Ramos (cell line): ENCODE results near the gene CALN1.
"Not testable (repeated sequence)": the region's sequence is repeated elsewhere in the genome, so short reads cannot be mapped to it uniquely, and the experiment has no call there.

Experiments
- in situ Hi-C: fragments of 300-500 bp; cut with MboI; formaldehyde crosslinking; loops from one replicate; pipeline ENCODE4 v1.14.3; 2022; ENCODE audit warnings: low sequenced_read_pairs; ENCODE audit not compliant: unreplicated experiment

CALN1 gene

DNA sequence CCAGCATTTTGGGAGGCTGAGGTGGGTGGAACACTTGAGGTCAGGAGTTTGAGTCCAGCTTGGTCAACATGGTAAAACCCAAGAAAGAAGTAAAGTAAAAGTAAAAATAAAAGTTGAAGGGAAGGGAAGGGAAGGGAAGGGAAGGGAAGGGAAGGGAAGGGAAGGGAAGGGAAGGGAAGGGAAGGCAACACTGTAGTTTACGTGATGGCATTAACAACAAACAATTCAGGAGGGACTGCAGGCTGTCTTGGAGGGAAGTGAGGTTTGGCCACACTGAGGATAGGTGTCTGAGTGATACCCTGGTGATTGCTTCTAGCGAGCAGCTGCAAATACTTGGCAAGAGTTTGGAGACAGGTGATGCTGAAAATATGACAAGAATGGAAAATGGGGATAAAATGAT, 298.0 kb downstream of the CALN1 start:
- in situ Hi-C loops, result no loop called here

DNA sequence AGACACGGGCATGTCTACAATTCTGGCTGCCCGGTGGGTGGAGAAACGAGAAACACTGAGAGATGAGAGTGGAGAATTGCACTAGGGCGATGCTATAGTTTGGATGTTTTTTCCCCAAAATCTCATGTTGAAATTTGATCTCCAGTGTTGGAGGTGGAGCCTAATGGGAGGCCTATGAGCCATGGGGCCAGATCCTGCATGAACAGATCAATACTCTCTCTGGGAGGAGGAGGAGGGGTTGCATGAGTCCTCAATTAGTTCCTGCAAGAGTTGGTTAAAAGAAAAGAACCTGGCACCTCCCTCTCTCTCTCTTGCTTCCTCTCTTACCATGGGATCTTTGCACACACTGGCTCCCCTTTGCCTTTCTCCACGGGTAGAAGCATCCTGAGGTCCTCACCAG, 299.1 kb downstream of the CALN1 start:
- in situ Hi-C loops, result no loop called here

DNA sequence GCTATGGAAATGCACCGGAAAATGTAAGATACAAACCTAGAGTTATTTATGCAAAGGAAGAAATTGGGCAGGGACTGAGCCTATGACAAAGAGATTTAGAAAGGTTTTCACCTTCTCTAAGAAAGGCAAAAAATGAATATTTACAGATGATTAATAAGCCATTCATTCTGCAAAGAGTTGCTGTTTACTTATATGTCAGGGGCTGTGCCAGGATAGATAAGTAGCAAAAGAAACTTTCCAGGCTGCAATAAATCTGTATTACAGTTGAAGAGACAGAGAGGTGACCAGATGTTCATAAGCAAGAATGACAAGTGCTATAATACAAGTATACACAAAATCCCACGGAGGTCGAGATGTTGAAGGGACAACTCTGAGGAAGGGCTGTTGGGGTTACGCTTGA, 299.6 kb downstream of the CALN1 start:
- in situ Hi-C loops, result no loop called here

DNA sequence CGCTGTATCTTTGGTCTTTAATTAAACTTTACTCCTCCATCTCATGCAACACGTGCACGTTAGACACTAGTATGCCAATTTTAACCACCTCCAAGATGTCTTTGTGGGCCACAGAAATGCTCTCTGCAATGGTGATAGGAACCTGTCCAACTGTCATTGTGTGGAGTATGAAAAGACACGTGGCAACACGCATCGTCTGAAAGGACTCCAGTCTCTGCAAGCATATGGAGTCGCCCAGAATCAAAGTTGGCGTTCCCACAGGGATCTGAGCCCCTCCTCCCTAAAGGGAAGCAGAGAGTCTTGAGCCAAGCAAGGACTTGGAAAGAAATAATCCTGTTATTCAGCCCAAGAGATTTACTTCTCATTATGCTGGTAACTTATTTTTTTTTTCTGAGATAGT, 301.1 kb downstream of the CALN1 start:
- in situ Hi-C loops, result no loop called here

DNA sequence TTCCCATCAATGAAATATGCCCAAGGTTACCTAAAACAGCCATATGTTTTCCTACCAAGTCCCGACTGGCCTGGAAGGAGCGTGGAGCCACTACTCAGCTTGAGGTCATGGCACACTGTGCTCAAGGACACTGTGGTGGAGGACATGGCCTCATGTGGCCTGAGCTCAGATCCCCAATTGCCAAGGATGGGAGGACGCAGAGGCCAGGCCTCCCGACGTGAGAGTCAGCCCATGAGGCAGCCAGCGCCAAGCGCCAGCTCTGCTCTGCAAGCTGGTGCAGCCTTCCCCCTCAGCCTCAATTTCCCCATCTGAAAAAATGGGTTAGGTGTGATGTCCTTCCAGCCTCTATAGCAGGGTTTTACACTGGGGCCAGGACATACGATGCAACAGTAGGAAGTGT, 302.6 kb downstream of the CALN1 start:
- in situ Hi-C loops, result no loop called here

DNA sequence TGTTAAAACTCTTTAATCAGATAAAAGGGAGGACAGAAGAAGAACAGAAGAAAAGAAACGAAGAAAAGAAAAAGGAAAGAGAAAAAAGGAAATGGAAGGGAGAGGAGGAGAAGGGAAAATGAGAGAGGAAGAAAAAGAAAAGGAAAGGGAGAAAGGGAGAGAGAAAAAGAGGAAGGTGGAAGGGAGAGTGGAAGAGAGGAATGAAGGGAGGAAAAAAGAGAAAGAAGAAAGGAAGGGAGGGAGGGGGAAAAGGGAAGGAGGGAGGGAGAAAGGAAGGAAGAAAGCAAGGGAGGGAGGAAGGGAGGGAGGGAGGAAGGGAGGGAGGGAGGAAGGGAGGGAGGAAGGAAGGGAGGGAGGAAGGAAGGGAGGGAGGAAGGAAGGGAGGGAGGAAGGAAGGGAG, 305.7 kb downstream of the CALN1 start:
- in situ Hi-C loops, result no loop called here

DNA sequence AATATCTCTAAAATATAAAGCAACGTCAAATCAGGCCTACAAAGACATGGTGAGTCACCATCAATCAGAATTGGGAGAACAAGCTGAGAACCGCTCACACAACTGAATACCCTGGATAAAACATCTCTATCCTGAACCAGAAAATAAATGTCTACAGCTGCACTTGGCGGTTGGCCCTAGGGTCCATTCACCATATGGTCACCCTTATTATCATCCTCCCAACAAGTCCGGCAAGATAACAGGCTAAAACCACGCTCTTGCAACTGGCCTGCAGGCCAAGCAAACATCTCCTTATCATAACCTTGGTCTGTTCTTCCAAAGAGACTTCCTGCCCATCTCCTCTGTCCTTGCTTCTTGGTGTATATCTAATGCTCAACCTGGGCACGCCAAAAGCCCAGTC, 310.7 kb downstream of the CALN1 start:
- in situ Hi-C loops, result no loop called here

DNA sequence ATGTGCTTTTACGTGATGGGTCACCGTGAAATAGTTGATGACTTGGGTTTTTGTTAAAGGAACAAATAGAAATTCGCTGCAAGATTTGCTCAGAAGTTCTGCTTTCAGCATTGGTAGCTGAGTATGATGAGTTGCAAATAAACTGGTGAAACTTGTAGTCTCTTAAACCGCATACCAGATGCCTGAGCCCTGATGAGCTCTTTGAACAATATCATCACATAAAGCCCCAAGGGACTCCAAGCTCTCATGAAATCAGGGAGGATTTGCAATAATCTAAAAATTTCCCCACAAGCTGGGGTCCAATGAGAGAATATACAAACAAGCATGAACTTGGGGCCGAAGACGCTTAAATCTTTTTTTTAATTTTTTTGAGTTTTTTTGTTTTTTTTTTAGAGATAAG, 312.4 kb downstream of the CALN1 start:
- in situ Hi-C loops, result no loop called here

DNA sequence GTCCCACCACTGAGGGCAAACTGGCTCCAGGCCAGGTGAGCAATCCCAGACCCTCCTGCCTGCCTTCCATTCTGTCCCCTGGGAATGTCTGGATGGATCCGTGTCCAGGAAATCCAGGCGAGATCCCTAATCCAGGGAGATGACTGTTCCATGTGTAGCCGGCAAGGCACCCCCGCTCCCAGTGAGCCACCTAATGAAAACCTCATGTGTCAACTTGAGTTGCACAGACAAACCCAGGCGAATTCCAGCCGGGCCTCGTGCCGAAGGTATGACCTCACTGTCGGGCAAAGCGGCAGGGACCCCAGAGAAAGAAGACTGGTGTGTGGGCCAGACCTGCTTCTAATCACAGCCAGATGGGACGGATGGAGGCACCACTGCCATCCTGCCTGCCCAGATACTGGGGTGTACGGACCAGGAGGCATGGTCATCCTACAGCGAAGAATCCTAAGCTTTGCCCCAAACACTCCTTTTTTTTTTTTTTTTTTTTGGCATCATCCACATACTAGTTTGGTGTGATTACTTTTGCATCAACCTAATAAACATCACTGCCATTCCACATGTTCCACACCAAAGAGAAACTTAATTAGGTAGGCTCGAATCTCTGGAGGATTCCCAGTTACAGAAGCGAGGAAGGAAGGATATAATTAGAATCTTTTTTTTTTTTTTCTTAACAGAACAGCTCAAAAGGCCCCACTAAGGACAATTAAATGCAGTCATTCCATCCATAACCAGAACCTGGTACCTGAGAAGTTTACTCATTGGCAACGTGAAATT, 313.1 kb downstream of the CALN1 start:
- in situ Hi-C loops, result no loop called here

DNA sequence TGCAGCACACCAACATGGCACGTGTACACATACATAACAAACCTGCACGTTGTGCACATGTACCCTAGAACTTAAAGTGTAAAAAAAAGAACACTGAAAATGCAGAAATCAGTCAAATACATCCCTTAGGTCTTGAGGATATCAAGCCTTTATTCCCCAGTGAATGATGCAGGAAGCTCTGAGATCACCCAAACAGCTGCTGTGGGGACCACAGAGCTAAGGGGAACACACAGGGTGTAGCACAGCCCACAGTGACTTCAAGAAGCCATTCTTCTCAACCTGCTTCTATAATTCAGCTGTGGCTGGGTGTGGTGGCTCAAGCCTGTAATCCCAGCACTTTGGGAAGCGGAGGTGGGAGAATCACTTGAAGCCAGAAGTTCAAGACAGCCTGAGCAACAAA, 314.9 kb downstream of the CALN1 start:
- in situ Hi-C loops, result no loop called here

DNA sequence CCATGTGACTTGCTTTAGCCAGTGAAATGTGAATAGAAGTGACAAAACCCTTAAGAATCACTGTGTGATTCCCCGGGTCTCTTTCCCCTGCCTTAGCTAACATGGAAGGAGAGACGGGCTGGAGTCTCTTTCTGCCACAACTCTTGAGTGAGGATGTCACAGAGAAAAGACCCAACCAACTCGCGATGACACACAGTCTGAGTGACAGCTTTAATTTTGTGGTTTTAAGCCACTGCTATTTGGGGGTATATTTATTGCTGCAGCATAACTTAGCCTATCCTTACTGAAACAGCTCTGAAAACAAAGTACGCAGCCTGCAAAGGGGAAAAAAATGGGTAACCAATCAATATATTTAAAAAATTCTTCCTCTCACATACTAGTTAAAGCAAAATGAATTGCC, 319.4 kb downstream of the CALN1 start:
- in situ Hi-C loops, result no loop called here

DNA sequence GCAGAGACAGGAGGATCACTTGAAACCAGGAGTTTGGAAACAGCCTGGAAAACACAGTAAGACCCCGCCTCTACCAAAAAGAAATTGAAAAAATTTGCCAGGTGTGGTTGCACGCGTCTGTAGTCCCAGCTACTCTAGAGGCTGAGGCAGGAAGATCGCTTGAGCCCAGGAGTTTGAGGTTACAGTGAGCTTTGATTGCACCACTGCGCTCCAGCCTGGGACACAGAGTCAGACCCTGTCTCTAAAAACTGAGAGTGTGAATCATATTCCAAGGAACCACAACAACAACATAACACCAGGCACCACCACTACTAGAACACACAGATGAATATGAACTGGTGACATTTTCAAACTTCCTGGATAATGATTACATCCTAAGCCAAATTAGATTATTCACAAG, 324.2 kb downstream of the CALN1 start:
- in situ Hi-C loops, result no loop called here

DNA sequence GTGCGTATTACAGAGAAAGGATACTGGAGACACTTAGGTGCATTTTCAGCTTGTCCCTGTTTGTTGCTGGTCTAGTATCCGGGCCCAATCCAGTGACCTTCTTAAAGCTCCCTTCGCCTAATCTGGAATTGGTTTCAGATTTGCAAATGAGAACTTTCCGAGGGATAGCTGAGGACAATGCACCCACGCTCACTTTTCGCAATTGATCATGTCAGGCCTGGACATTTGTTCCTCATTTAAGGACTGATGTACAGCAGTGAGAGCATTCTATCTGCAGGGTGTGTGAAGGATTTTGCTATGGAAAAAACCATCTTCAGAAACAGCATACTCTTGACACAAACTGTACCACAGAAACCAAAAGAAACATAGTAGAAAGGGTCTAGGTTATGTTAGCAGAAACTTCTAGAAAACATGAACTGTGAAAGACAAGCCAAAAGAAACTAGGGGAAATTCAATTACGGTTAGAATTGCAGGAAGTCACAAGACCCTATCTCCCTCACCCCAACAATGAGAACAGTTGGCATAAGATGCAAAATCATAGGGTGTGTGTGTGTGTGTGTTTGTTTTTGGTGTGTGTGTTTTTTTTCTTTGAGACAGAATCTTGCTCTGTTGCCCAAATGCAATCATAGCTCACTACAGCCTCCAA, 331.1 kb downstream of the CALN1 start:
- in situ Hi-C loops, result no loop called here

DNA sequence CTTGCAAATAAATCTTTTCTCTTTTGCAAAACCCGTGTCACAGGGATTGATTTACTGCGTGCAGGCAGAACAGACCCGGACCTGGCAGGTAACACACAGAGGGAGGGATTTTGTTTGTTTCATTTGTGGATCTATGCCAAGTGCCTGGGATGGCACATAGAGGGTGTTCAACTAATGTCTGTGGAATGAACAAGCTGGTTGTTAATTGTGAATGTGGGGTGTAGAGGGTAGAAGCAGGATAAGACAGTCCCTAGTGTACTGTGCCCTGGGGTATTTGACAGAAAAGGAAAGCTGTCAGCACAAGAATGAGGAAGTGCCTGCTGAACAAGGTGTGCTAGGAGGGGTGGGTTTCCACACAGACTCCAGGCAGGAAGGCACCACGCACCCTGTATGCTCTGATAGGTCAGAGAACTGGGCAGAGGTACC, 331.8 kb downstream of the CALN1 start:
- in situ Hi-C loops, result no loop called here

DNA sequence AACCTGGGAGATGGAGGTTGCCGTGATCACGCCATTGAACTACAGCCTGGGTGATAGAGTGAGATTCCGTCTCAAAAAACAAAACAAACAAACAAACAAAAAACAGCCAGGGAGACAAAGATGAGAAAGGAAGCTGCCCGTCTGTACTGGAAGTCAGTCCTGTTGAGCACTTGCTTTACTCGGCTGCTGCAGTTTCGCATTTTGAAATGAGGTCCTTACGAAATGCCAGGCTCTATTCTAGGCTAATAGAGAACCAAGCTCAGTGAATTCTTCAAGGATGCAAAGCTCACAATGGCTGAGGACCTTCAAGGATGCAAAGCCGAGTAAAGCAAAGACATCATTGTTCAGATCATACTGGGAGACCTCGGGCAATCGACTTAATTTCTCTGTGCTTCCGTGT, 333.3 kb downstream of the CALN1 start:
- in situ Hi-C loops, result no loop called here

DNA sequence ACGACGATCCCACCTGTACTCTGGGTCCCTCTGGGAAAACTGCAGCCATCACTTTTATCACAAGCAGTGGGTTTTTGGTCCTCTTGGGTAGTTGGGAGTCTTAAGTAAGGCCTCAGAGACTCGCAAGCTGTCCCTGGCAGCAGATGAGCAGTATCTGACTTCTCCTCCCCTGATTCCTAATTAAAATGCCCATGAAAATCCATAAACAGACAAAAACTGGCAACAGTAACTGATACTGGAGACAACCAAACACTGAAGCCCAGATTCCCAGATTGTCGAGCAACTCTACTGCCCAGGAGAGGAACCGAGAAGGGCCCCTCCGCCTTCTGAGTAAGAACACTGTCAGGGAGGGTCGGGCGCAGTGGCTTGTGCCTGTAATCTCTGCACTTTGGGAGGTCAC, 333.8 kb downstream of the CALN1 start:
- in situ Hi-C loops, result no loop called here

DNA sequence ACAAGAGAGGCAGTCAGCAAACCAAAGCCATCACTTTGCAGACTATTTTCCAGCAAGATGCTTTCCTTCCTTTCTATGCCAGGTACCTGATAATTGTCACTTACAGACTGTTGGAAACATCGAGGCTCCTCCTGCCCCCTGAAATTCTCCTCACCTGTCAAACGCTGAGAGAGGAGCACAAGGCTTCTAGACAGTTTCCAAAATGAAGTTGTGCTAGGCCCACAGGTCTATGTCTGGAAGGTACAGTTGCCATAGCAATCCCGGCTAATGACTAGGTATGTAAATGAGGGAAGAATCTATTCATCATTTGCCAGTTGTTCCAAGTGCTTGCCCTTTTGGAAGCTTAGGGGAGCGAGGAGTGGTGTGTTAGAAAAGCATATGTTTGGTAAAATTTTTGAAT, 334.4 kb downstream of the CALN1 start:
- in situ Hi-C loops, result no loop called here

DNA sequence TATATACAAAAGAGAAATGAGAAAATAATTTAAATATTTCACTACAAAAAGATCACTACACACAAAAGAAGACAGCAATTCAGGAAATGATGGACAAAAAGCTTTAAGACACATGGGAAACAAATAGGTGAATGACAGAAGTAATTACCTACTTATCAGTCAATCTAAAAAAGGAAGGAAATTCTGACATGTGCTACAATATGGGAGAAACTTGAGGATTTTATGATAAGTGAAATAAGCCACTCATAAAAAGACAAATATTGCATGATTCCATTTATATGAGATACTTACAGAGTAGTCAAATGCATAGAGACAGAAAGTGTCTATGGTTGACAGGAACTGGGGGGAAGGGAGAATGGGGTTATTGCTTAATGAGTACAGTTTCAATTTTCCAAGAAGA, 339.2 kb downstream of the CALN1 start:
- in situ Hi-C loops, result no loop called here

DNA sequence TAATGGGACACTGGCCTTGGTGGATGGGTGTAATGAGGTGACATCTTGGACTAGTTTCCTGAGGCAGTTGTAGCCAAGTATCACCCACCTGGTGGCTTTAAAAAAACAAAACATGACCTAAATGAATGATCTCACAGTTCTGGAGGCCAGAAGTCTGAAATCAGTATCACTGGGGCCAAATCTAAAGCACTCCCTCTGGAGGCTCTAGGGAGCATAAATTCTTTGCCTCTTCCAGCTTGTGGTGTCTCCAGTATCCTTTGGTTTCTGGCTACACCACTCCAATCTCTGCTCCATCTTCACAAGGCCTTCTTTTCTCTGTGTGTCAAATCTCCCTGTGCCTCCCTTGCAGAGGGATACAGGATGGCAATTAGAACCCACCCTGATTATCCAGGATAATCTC, 342.9 kb downstream of the CALN1 start:
- in situ Hi-C loops, result no loop called here

DNA sequence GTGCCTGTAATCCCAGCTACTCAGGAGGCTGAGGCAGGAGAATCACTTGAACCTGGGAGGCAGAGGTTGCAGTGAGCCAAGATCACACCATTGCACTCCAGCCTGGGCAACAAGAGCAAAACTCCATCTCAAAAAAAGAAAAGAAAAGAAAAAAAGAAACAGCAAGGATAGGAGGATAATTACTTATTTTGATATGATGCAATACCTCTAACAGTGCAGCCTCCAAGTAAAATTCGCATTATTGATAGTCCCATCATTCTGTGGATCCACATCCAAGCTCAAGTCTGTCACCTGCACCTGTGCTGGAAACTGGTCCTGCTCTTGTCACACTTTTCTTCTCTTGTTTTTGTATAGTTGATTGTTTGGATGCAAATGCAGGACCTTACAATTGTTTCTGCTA, 346.4 kb downstream of the CALN1 start:
- in situ Hi-C loops, result not testable (repeated sequence)

DNA sequence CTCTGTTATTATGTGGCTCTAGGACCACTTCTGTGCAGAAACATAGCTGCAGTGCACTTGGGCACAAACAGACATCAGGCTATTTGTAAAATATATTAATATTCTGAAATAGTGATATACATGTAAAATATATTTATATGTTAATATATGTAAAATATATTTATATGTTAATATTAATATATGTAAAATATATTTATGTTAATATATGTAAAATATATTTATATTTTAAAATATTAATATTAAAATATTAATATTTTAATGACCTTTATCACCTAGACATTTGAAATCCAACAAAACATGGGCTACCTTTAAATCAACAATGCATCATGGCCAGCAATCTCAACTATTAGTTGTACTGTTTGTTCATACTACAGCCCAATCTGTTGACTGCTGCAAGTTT, 347.2 kb downstream of the CALN1 start:
- in situ Hi-C loops, result no loop called here

DNA sequence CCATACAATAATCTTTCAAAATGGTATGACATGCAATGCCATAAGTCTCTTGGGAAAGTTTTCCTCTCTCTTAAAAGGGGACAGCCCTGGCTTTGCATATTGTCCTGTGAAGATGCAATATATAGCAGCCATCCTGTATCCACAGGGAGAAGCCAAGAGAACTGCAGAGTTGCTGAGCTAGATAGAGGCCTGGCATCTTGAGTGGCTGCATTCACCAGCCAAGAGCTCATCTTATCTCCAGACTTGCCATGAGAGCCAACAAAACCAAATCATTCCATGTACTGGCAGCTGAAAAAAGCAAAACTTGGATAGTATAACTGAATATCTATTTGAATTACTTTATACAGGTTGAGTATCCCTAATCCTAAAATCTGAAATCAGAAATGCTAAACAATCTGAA, 348.8 kb downstream of the CALN1 start:
- in situ Hi-C loops, result no loop called here
